ENCODE results near the gene ERMAP. TPM values are rescaled to one million over a fixed set of nuclear protein-coding genes. Genes with fewer than 3 reads are reported as not detected.

Gene ERMAP
- total RNA-seq, 6 experiments from 2014 or later = 8.9 to 12.3 (median 10.4) TPM

DNA sequence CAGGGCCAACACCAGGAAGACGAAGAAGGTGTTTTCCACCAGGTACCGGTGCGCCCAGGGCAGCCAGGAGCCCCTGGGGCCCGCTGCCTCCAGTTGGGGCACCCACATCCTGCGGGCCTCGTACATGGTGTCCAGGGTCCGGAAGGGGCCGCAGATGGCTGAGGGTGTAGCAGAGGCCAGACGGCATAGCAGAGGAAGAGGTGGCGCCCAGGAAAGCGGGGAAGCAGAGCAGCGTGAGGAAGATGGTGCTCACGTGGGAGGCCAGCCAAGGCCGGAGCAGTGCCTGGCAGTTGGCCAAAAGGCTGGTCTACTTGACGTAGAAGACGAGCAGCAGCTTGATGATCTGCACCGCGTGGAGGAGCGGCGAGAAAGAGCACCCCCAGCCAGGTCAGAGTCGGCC is 69.9 kb downstream of the ERMAP start:
- TF ChIP-seq, protein P1, sequence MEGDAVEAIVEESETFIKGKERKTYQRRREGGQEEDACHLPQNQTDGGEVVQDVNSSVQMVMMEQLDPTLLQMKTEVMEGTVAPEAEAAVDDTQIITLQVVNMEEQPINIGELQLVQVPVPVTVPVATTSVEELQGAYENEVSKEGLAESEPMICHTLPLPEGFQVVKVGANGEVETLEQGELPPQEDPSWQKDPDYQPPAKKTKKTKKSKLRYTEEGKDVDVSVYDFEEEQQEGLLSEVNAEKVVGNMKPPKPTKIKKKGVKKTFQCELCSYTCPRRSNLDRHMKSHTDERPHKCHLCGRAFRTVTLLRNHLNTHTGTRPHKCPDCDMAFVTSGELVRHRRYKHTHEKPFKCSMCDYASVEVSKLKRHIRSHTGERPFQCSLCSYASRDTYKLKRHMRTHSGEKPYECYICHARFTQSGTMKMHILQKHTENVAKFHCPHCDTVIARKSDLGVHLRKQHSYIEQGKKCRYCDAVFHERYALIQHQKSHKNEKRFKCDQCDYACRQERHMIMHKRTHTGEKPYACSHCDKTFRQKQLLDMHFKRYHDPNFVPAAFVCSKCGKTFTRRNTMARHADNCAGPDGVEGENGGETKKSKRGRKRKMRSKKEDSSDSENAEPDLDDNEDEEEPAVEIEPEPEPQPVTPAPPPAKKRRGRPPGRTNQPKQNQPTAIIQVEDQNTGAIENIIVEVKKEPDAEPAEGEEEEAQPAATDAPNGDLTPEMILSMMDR (IDR thresholded peaks at IDR 0.05) = no peak
- Mint-ChIP-seq H3K4me3 (no peak overlapping the region), H3K4me1 (ENCODE audit: low read depth) (no peaks in the 10 kb centered on the region), H3K27ac (no peak overlapping the region), H3K36me3 (ENCODE audit: low read depth) (no peaks in the 10 kb centered on the region), H3K9me3 (no peaks in the 10 kb centered on the region), H3K27me3 (ENCODE audit: insufficient read depth) (peaks cover 19% of the 10 kb centered on the region)
- no peak for DNase-seq

DNA sequence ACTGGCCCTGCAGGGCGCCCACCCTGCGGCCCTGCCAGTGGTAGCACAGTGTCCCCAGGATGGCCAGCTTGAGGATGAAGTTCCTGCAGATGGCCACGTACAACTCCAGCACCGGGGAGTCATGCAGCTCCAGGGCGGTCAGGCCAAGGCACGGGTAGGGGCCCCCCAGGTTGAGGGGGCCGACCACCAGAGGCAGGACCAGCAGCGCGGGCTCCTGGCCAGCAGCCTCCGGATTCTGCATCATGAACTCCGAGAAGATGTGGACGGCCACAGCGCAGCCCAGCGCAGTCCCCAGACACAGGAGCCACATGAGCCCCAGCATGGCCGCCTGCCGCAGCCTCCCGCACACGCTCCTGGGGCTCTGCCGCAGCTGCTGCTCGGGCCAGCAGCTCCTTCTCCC is 70.4 kb downstream of the ERMAP start:
- no peak for DNase-seq
- no peaks in the 10 kb centered on the region for H3K9me3 Mint-ChIP-seq
- H3K4me3 Mint-ChIP-seq = no peak overlapping the region
- H3K27ac Mint-ChIP-seq = no peak overlapping the region
- H3K36me3 Mint-ChIP-seq (ENCODE audit: low read depth) = no peaks in the 10 kb centered on the region
- TF ChIP-seq, protein P1 (IDR thresholded peaks at IDR 0.05) = no peak
- H3K27me3 Mint-ChIP-seq (ENCODE audit: insufficient read depth) = peaks cover 20% of the 10 kb centered on the region
- no peaks in the 10 kb centered on the region for H3K4me1 Mint-ChIP-seq (ENCODE audit: low read depth)

DNA sequence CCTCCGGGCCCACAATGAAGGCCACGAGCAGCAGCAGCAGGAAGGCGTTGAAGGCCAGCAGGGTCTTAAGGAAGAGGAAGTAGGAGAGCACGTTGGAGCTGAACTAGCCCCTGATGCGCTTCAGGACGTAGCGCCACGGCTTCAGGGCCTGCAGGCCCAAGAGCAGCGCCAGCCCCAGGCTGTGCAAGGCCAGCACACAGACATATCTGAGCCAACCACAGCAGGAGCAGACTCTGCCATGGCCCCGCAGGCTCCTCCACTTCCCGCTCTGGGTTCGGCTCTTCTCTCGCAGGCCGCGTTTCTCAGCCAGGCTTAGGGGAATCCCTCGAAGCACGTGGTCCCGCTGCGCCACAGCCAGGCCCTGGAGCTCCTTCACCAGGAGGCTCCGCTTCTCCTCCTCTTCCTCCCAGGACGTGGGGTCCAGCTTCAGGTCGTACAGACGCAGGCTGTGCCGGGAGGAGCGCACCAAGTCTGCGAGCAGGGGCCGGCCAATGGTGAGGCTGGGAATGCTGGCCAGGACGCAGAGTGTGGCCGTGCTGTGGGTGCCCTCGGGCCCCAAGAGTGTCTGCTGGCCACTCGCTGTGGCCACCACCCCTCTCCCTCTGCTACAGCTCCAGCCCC is 71.2 kb downstream of the ERMAP start:
- H3K4me3 Mint-ChIP-seq = no peak overlapping the region
- H3K36me3 Mint-ChIP-seq (ENCODE audit: low read depth) = no peaks in the 10 kb centered on the region
- TF ChIP-seq, protein P1 (IDR thresholded peaks at IDR 0.05) = no peak
- H3K9me3 Mint-ChIP-seq = no peaks in the 10 kb centered on the region
- peaks cover 20% of the 10 kb centered on the region for H3K27me3 Mint-ChIP-seq (ENCODE audit: insufficient read depth)
- H3K27ac Mint-ChIP-seq = no peak overlapping the region
- DNase-seq = no peak
- H3K4me1 Mint-ChIP-seq (ENCODE audit: low read depth) = no peaks in the 10 kb centered on the region

DNA sequence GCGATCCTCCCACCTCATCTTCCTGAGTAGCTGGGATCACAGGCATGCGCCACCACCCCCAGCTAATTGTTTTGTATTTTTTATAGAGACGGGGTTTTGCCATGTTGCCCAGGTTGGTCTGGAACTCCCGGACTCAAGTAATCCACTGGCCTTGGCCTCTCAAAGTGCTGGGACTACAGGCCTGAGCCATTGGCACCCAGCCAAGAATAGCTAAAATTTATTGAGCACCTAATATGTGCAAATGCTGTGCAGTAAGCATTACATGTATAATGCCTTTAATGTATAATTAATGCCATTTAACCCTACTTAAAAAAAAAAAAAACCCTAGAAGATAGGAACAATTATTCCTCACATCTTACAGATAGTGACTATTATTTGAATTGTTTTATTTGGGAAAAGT is 72.3 kb downstream of the ERMAP start:
- DNase-seq = no peak
- TF ChIP-seq, protein P1 (IDR thresholded peaks at IDR 0.05) = no peak
- Mint-ChIP-seq H3K27me3 (ENCODE audit: insufficient read depth) (peaks cover 15% of the 10 kb centered on the region), H3K27ac (no peak overlapping the region), H3K4me3 (no peak overlapping the region), H3K9me3 (no peaks in the 10 kb centered on the region), H3K36me3 (ENCODE audit: low read depth) (no peaks in the 10 kb centered on the region), H3K4me1 (ENCODE audit: low read depth) (no peaks in the 10 kb centered on the region)

DNA sequence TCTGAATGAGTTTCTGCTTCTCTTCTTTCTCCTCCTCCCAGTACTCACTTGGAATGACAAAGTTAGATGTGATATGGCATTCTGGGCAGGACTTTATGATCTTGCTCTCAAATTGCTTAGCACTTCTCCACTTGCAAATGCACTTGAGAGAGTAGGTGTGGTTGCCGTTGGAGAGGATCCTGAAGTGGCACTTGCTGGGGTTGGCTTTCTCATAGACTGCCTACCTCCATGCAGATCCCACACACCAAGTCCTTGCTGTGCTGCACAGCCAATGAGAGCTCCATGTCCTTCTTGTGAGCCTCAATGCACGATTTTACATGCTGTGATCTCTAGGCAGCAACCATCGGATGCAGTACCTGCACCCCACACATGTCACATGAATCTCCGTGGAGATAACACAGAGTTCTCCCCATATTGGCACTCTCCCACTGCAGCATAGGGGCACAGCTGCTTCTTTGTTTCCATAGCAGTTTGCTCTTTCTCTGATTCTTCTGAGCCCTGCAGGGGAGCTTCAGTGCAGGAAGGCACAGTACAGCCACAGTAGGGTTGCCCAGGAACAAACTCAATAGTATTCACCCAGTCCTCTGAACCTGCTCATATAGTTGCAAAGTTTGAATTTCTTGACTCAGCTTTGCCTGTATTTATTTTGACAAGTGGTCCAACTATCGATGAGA is 74.7 kb downstream of the ERMAP start:
- Mint-ChIP-seq H3K9me3 (peaks cover 4% of the 10 kb centered on the region; the same call in 1 of the 2 replicates), H3K27me3 (ENCODE audit: insufficient read depth) (peaks cover 20% of the 10 kb centered on the region), H3K27ac (no peak overlapping the region), H3K4me1 (ENCODE audit: low read depth) (no peaks in the 10 kb centered on the region), H3K36me3 (ENCODE audit: low read depth) (no peaks in the 10 kb centered on the region), H3K4me3 (no peak overlapping the region)
- no peak for DNase-seq
- TF ChIP-seq, protein P1 (IDR thresholded peaks at IDR 0.05) = no peak

Other genes starting within 250 kb of the ERMAP start
- 10 to 100 TPM; 30.0 to 45.6 (median 40.0) TPM for gene PPIH, start 158.7 kb upstream of the ERMAP start, total RNA-seq (2021; fragmentation: NEBNext Ultra II Directional; extraction: Animal tissue kit (Norgen Biotek cat#: 25700))
- 100 to 1,000 TPM; 736 to 879 (median 836) TPM for gene YBX1, start 134.7 kb upstream of the ERMAP start, total RNA-seq (2021; fragmentation: NEBNext Ultra II Directional; extraction: Animal tissue kit (Norgen Biotek cat#: 25700))
- not detected for gene CLDN19, start 76.9 kb upstream of the ERMAP start, total RNA-seq (2021; fragmentation: NEBNext Ultra II Directional; extraction: Animal tissue kit (Norgen Biotek cat#: 25700))
- 100 to 1,000 TPM; 115 to 169 (median 126) TPM for gene P3H1, start 50.1 kb upstream of the ERMAP start, total RNA-seq (2021; fragmentation: NEBNext Ultra II Directional; extraction: Animal tissue kit (Norgen Biotek cat#: 25700))
- gene C1orf50, start 49.9 kb upstream of the ERMAP start, total RNA-seq (2021; fragmentation: NEBNext Ultra II Directional; extraction: Animal tissue kit (Norgen Biotek cat#: 25700)) = 1 to 10 TPM; 4.9 to 8.8 (median 6.0) TPM
- not detected for gene TMEM269, start 32.1 kb upstream of the ERMAP start, total RNA-seq (2021; fragmentation: NEBNext Ultra II Directional; extraction: Animal tissue kit (Norgen Biotek cat#: 25700))
- gene SVBP, start 275 bp downstream of the ERMAP start, total RNA-seq (2021; fragmentation: NEBNext Ultra II Directional; extraction: Animal tissue kit (Norgen Biotek cat#: 25700)) = 10 to 100 TPM in 5 of 6 experiments, 1 to 10 TPM in 1; 9.6 to 17.8 (median 14.7) TPM
- 1 to 10 TPM; 4.3 to 5.8 (median 5.4) TPM for gene ZNF691, start 29.5 kb downstream of the ERMAP start, total RNA-seq (2021; fragmentation: NEBNext Ultra II Directional; extraction: Animal tissue kit (Norgen Biotek cat#: 25700))
- gene SLC2A1, start 141.7 kb downstream of the ERMAP start, total RNA-seq (2021; fragmentation: NEBNext Ultra II Directional; extraction: Animal tissue kit (Norgen Biotek cat#: 25700)) = 100 to 1,000 TPM in 4 of 6 experiments, 10 to 100 TPM in 2; 89.7 to 174 (median 105) TPM

All from HFFc6 (cell line).